Fibroblast of lung (primary cell): ENCODE data around the gene MAP4K3. TPM values are rescaled to one million over a fixed set of nuclear protein-coding genes. Genes with fewer than 3 reads are reported as not detected.

Experiments
- DNase-seq, 2 donors: peaks; one replicate each; pipeline versions ENCODE4 v3.0.0 to v3.0.0-alpha.2; 2010; ENCODE audit warnings: low read depth in 2 of 2
- H2AFZ ChIP-seq: 2 replicates; pipeline ENCODE4 v1.5.1; 2012; ENCODE audit warnings: low read length, control low read depth, inconsistent platforms
- H3K27ac ChIP-seq: 2 replicates; pipeline ENCODE4 v1.5.1; 2011; ENCODE audit warnings: low read length, control low read depth; ENCODE audit not compliant: insufficient read depth
- H3K27me3 ChIP-seq: 2 replicates; pipeline ENCODE4 v1.5.1; 2011; ENCODE audit warnings: mild to moderate bottlenecking, low read length; ENCODE audit not compliant: control insufficient read depth, insufficient read depth
- H3K36me3 ChIP-seq: 2 replicates; pipeline ENCODE4 v1.5.1; 2011; ENCODE audit warnings: low read length; ENCODE audit not compliant: control insufficient read depth, insufficient read depth
- H3K4me1 ChIP-seq: 2 replicates; pipeline ENCODE4 v1.5.1; 2011; ENCODE audit warnings: low read length; ENCODE audit not compliant: control insufficient read depth, insufficient read depth; ENCODE audit errors: extremely low read depth
- H3K4me2 ChIP-seq: 2 replicates; pipeline ENCODE4 v1.5.1; 2011; ENCODE audit warnings: low read length, control low read depth; ENCODE audit not compliant: insufficient read depth; ENCODE audit errors: extremely low read depth
- H3K4me3 ChIP-seq, 4 experiments: fragments of 200-600 bp in 1 of 4; sonication (generic) in 1 of 4; replicated peaks in 1 of 4; 2 replicates each; pipeline ENCODE4 v1.5.1; 2011 to 2016; ENCODE audit warnings: low read length in 4 of 4, low read depth in 3 of 4, mild to moderate bottlenecking in 3 of 4, control low read depth in 2 of 4, inconsistent platforms in 1 of 4, mixed read lengths in 1 of 4; ENCODE audit not compliant: insufficient read depth in 1 of 4; ENCODE audit errors: control extremely low read depth in 1 of 4
- H3K79me2 ChIP-seq: 2 replicates; pipeline ENCODE4 v1.5.1; 2012; ENCODE audit warnings: mild to moderate bottlenecking, low read length, inconsistent platforms; ENCODE audit not compliant: control insufficient read depth, insufficient read depth
- H3K9ac ChIP-seq: 2 replicates; pipeline ENCODE4 v1.5.1; 2011; ENCODE audit warnings: mild to moderate bottlenecking, low read length, control low read depth; ENCODE audit not compliant: insufficient read depth
- H3K9me3 ChIP-seq: 2 replicates; pipeline ENCODE4 v1.5.1; 2012; ENCODE audit warnings: low read depth, low read length; ENCODE audit not compliant: control insufficient read depth, insufficient read depth
- H4K20me1 ChIP-seq: 2 replicates; pipeline ENCODE4 v1.5.1; 2011; ENCODE audit warnings: low read length; ENCODE audit not compliant: control insufficient read depth, insufficient read depth; ENCODE audit errors: extremely low read depth
- EZH2 ChIP-seq: IDR thresholded peaks from 2 replicates; pipeline ENCODE4 v1.5.1; 2012; ENCODE audit warnings: low read length, control low read depth, mild to moderate bottlenecking; ENCODE audit errors: missing control alignments
- polyA plus RNA-seq, 2 donors: library from polyadenylated mRNA; depleted of rRNA in 1 of 2; stranded (reverse) in 1 of 2; unstranded in 1 of 2; fragments of >200 nt; gene quantifications; 2 replicates each; pipeline ENCODE4 v1.2.1, GENCODE V29; 2011 to 2012; ENCODE audit warnings: missing spikeins in 1 of 2
- total RNA-seq: library from RNA; depleted of rRNA; stranded (reverse); fragments of >200 nt; gene quantifications from 2 replicates; pipeline ENCODE4 v1.2.1, GENCODE V29; 2014
- TF ChIP-seq, protein P1 (sequence below), 2 donors: IDR thresholded peaks in 1 of 2; conservative IDR thresholded peaks in 1 of 2; 1 replicate in 1 of 2; 2 replicates in 1 of 2; pipeline ENCODE4 v1.5.1; 2011 to 2012; ENCODE audit warnings: low read length in 2 of 2, control low read depth in 1 of 2, inconsistent platforms in 1 of 2, low read depth in 1 of 2, mild to moderate bottlenecking in 1 of 2

Gene MAP4K3
- total and polyA plus RNA-seq, 2 donors (not counting 1 experiment from before 2014, with no cell fraction given) = 40.8 to 75.7 TPM

DNA sequence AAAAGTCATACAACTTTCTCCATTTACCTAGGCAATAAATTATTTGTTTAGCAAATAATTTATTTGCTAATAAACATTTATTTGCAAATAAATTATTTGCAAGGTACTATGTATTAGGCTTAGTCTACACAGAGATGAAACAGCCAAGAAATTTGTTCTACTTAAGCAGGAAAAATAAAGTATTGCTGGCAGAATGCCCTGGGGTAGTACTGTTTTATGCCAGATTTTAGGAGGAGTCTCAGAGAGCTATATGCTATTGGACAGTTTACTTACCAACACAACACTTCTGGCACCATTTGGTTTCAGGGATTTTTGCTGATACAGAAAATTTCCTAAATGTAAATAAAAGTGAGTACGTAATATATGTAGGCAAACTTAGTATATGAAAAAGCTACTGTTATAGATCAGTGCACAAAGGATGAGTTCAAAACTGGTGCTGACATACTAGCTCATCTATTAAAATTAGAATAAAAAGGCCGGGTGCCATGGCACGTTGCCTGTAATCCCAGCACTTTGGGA lies 170.1 kb downstream of the MAP4K3 start:
- no peaks in the 10 kb centered on the region for H4K20me1 ChIP-seq
- DNase-seq = peak; percentile 7 to 73
- no peaks in the 10 kb centered on the region for H3K27me3 ChIP-seq
- no peaks in the 10 kb centered on the region for H3K9me3 ChIP-seq
- TF ChIP-seq, protein P1, sequence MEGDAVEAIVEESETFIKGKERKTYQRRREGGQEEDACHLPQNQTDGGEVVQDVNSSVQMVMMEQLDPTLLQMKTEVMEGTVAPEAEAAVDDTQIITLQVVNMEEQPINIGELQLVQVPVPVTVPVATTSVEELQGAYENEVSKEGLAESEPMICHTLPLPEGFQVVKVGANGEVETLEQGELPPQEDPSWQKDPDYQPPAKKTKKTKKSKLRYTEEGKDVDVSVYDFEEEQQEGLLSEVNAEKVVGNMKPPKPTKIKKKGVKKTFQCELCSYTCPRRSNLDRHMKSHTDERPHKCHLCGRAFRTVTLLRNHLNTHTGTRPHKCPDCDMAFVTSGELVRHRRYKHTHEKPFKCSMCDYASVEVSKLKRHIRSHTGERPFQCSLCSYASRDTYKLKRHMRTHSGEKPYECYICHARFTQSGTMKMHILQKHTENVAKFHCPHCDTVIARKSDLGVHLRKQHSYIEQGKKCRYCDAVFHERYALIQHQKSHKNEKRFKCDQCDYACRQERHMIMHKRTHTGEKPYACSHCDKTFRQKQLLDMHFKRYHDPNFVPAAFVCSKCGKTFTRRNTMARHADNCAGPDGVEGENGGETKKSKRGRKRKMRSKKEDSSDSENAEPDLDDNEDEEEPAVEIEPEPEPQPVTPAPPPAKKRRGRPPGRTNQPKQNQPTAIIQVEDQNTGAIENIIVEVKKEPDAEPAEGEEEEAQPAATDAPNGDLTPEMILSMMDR (conservative IDR thresholded peaks at IDR 0.05 in 1 of 2, IDR thresholded peaks at IDR 0.05 in 1 of 2; ENCODE audit: low read depth in 1 of 2, low read length in 2 of 2) = no peak
- TF ChIP-seq EZH2 = no peak
- peaks cover 2% of the 10 kb centered on the region for H3K36me3 ChIP-seq
- no peak overlapping the region for H3K27ac ChIP-seq
- H3K4me2 ChIP-seq = no peak overlapping the region
- H3K4me3 ChIP-seq = no peak overlapping the region
- no peaks in the 10 kb centered on the region for H3K79me2 ChIP-seq
- no peak overlapping the region for H3K9ac ChIP-seq
- H3K4me1 ChIP-seq = peaks cover 3% of the 10 kb centered on the region
- no peak overlapping the region for H2AFZ ChIP-seq

DNA sequence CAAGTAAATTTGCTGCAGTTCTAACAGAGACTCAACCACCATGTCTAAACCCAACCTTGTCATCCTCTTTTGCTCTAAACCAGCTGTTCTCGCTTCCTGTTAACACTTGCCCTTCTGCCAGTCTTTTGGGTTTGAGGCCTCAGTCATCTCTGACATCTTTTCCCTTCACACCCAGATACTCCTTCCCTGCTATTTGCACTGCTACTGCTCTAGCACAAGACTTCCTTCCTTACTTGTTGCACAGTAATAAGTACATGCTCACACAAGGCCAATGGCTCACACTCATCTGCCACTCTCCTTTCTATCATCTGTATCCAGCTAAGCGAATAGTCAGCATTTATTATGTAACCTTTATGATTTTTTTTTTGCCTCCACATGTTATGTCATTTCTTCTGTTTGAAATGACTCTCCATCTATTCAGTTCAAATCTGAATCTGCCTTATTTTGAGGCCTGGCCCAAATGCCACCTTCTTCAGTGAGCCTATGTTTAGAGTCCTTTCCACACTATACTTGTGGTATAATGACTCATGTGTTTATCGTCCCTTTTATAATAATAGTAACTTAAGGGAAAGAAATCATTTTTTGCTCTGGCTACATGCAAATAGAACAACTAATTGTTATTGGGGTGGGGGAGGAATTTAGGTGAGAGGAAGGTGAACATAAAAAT lies 170.8 kb downstream of the MAP4K3 start:
- H3K27me3 ChIP-seq = no peaks in the 10 kb centered on the region
- no peak overlapping the region for H3K9ac ChIP-seq
- TF ChIP-seq, protein P1 (conservative IDR thresholded peaks at IDR 0.05 in 1 of 2, IDR thresholded peaks at IDR 0.05 in 1 of 2; ENCODE audit: low read depth in 1 of 2, low read length in 2 of 2) = no peak
- TF ChIP-seq EZH2 = no peak
- H3K4me3 ChIP-seq = no peak overlapping the region
- DNase-seq = peak; percentile 11 to 29
- no peak overlapping the region for H3K27ac ChIP-seq
- H3K9me3 ChIP-seq = no peaks in the 10 kb centered on the region
- H3K36me3 ChIP-seq = peaks cover 4% of the 10 kb centered on the region
- no peak overlapping the region for H2AFZ ChIP-seq
- H4K20me1 ChIP-seq = no peaks in the 10 kb centered on the region
- H3K4me2 ChIP-seq = no peak overlapping the region
- peaks cover 3% of the 10 kb centered on the region for H3K4me1 ChIP-seq
- H3K79me2 ChIP-seq = no peaks in the 10 kb centered on the region

DNA sequence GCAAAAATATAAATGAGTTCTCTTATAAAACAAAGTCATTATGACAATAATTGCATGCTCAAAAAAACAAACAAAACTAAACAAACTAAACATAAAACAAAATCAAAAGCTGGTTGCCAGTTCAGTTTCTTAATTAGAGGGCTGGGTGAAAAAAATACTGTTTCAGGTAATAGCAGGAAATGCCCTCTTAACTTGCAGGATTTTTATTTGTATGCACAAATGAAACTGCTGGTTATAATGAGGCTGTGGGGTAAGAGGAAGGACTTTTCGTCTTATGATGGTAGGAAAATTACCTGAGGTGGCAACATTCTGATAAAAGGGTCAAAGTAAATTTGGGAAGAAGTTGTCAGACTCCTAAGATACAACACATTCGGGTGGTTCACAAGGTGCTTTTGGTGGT lies 171.8 kb downstream of the MAP4K3 start:
- Histone ChIP-seq H3K4me1 (peaks cover 3% of the 10 kb centered on the region), H3K36me3 (peaks cover 4% of the 10 kb centered on the region), H2AFZ (no peak overlapping the region), H4K20me1 (no peaks in the 10 kb centered on the region), H3K9ac (no peak overlapping the region), H3K27ac (no peak overlapping the region), H3K79me2 (no peaks in the 10 kb centered on the region), H3K4me2 (no peak overlapping the region), H3K4me3 (no peak overlapping the region), H3K27me3 (no peaks in the 10 kb centered on the region), H3K9me3 (no peaks in the 10 kb centered on the region)
- DNase-seq = no peak
- no peak for TF ChIP-seq EZH2
- TF ChIP-seq, protein P1 (conservative IDR thresholded peaks at IDR 0.05 in 1 of 2, IDR thresholded peaks at IDR 0.05 in 1 of 2; ENCODE audit: low read depth in 1 of 2, low read length in 2 of 2) = no peak
